GM23338 (cell line): ENCODE measurements around the gene NR1D1. TPM values are rescaled to one million over a fixed set of nuclear protein-coding genes. Genes with fewer than 3 reads are reported as not detected.

Source experiments
- CREB1 ChIP-seq: fragments of 250-450 bp; sonication (Bioruptor Pico); IDR thresholded peaks from 2 replicates; pipeline ENCODE4 v1.5.0; 2020; ENCODE audit warnings: low read depth, mild to moderate bottlenecking, moderate library complexity
- EZH2 ChIP-seq: fragments of 200-600 bp; sonication (generic); IDR thresholded peaks from one replicate; pipeline ENCODE4 v1.8.0; 2017; ENCODE audit warnings: antibody characterized with exemption, mild to moderate bottlenecking, low read depth; ENCODE audit not compliant: unreplicated experiment
- NANOG ChIP-seq: IDR thresholded peaks from 2 replicates; pipeline ENCODE4 v1.6.1; 2016; ENCODE audit warnings: antibody characterized with exemption, borderline replicate concordance
- POLR2AphosphoS5 ChIP-seq: IDR thresholded peaks from 2 replicates; pipeline ENCODE4 v1.6.1; 2016; ENCODE audit warnings: antibody characterized with exemption, low read depth
- REST ChIP-seq: IDR thresholded peaks from one replicate; pipeline ENCODE4 v1.6.1; 2018; ENCODE audit warnings: antibody characterized with exemption; ENCODE audit not compliant: unreplicated experiment
- STAT1 ChIP-seq: IDR thresholded peaks from one replicate; pipeline ENCODE4 v1.6.1; 2016; ENCODE audit warnings: antibody characterized with exemption; ENCODE audit not compliant: unreplicated experiment
- ZNF114 ChIP-seq: fragments of 250-450 bp; sonication (Bioruptor Pico); IDR thresholded peaks from 2 replicates; pipeline ENCODE4 v1.5.0; 2020; ENCODE audit warnings: mild to moderate bottlenecking, moderate library complexity
- ZNF331 ChIP-seq: fragments of 250-450 bp; sonication (Bioruptor Pico); IDR thresholded peaks from 2 replicates; pipeline ENCODE4 v1.5.0; 2020; ENCODE audit warnings: low read depth, mild to moderate bottlenecking, moderate library complexity
- ZNF462 ChIP-seq: fragments of 250-450 bp; sonication (Bioruptor Pico); IDR thresholded peaks from 2 replicates; pipeline ENCODE4 v1.5.0; 2020; ENCODE audit warnings: mild to moderate bottlenecking, moderate library complexity
- polyA plus RNA-seq: library from polyadenylated mRNA; unstranded; fragments of >200 nt; fragmentation: Nextera tagmentation; extraction: Ambion mirVana; gene quantifications from 2 replicates; pipeline ENCODE4 v1.2.1, GENCODE V29; 2016
- total RNA-seq: library from RNA; depleted of rRNA; stranded (reverse); fragments of >200 nt; shearing (Covaris generic); gene quantifications from 2 replicates; pipeline ENCODE4 v1.2.3, GENCODE V29; 2014

NR1D1 gene
- total and polyA plus RNA-seq, 2 experiments from 2014 or later = 3.3 to 4.2 TPM

GRCh38 chr17:40103688-40104087 lies 3.3 kb upstream of the NR1D1 start (continued):
- TF ChIP-seq ZNF462 (CRISPR knock-in tag) (no peak), CREB1 (no peak), EZH2 (no peak), ZNF114 (CRISPR knock-in tag) (no peak), ZNF331 (CRISPR knock-in tag) (no peak), NANOG (no peak), POLR2AphosphoS5 (no peak), STAT1 (no peak), REST (no peak)
